GM04504 (cell line): ENCODE measurements around the gene TRPM2.
"Not testable (repeated sequence)": the region's sequence is repeated elsewhere in the genome, so short reads cannot be mapped to it uniquely, and the experiment has no call there.

Experiments
- DNase-seq: peaks from one replicate; pipeline ENCODE4 v3.0.0-alpha.2; 2012; ENCODE audit warnings: low read depth

TRPM2 gene

DNA sequence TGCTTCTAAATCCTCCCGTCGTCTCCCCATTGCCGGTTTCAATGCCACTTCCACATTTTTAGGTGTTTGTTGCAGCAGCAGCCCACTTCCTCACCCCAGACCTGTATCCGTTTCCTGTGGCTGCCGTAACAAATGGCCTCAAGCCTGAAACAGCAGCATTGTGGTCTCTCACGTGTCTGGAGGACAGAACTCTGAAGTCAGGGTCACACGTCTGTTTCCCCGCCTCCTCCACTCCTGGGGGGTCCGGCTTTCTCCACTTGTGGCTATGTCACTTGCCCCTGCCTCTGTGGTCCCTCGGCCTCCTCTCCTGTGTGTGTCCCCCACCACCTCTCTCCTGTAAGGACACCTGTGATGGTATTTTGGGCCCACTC lies 21.8 kb downstream of the TRPM2 start:
- no peak for DNase-seq

- DNase-seq, result no peak
Observed at GRCh38 chr21:44375761-44376241, 22.4 kb downstream of the TRPM2 start.

- DNase-seq, result no peak
Observed at GRCh38 chr21:44376606-44377005, 23.2 kb downstream of the TRPM2 start.

DNA sequence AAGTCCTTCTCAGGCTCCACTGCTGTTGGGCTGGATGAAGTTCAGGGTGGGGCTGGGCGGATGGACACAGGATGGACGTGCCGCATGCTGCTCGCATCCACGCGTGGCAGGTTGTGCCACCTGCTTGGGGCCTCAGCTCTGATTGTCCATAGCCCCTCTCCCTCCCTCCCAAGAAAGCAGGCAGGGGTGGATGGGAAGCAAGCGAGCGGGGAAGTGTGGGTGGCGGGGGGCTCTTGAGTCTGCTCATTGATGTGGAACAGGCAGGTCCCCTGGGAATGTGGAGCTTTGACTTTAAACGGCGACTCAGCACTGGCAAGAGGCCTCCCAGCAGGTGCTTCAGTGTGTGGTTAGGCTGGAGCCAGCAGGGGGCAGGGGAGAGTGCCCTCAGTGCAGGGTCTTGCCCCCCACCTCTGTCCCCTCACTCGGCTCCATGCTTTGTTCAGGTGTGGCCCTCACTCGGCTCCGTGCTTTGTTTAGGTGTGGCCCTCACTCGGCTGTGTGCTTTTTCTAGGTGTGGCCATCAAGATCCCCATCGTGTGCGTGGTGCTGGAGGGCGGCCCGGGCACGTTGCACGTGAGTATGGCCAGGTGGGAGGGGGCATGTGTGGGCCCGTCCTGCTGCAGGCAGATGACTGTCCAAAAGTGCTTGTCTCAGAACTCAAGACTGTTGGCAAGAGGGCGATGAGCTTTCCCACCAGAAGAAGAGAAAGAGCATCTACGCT lies 23.9 kb downstream of the TRPM2 start:
- no peak for DNase-seq

- DNase-seq, result no peak
Observed at GRCh38 chr21:44377922-44378645, 24.7 kb downstream of the TRPM2 start.

- no peak for DNase-seq
Observed at GRCh38 chr21:44378646-44379514, 25.5 kb downstream of the TRPM2 start.

GRCh38 chr21:44379515-44379848 lies 26.1 kb downstream of the TRPM2 start:
- DNase-seq, result no peak

GRCh38 chr21:44379991-44380865 lies 26.8 kb downstream of the TRPM2 start:
- DNase-seq, result no peak

- no peak for DNase-seq
Observed at GRCh38 chr21:44380876-44381275, 27.5 kb downstream of the TRPM2 start.

DNA sequence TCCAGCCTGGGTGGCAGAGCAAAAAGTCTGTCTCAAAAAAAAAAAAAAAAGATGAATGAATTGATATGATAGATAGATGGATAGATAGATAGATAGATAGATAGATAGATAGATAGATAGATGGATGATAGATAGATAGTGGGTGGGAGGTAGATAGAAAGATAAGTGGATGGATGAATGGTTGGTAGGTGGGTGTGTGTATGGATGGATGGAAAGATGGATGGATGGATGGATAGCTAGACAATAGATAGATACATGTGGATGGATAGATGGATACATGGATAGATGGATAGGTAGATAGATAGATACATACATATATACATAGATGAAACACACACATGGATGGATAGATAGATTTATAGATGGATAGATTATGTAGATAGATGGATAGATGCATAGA lies 28.5 kb downstream of the TRPM2 start:
- no peak for DNase-seq

DNA sequence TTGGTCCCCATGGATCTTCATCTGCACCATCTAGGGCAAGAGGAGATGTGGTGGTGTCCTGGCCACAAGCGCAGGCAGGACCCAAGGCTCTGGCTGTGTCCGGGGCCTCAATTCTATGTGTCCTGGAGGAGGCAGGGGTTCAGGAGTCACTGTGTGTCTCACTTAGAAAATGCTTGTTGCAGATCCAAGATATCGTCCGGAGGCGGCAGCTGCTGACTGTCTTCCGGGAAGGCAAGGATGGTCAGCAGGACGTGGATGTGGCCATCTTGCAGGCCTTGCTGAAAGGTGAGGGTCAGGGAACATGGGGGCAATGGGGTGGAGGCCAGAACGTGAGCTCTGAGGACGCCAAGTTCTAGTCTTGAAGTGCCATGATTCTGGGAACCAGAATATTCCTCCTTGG lies 29.1 kb downstream of the TRPM2 start:
- DNase-seq, result no peak

- no peak for DNase-seq
Observed at GRCh38 chr21:44383216-44383615, 29.8 kb downstream of the TRPM2 start.

DNA sequence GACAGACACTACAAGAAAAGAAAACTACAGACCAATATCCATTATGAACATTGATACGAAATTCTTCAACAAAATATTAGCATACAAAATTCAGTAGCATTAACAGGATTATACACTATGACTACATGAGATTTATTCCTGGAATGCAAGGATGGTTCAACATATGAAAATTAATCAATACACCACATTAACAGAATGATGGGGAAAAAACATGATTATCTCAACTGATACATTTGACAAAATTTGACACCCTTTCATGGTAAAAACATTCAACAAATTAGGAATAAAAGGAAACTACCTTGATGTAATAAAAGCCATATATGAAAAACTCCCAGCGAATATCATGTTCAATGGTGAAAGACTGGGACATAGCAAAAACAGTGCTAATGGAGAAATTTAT lies 31.5 kb downstream of the TRPM2 start:
- DNase-seq, result no peak

DNA sequence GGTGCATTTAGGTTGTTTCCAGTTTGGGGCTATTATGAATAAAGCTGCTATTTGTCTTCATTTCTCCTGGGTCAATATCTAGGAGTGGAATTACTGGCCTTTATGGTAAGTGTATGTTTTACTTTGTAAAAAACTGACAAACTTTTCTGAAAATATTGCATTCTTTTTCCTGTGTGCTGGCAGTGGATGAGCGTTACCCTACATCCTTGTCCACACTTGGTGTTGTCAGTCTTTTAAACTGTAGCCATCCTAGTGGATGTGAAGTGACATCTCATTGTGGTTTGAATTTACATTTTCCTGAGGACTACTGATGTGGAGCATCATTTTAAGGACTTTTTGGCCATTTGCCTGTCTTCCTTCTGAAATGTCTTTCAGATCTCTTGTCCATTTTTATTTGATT lies 35.9 kb downstream of the TRPM2 start:
- no peak for DNase-seq

DNA sequence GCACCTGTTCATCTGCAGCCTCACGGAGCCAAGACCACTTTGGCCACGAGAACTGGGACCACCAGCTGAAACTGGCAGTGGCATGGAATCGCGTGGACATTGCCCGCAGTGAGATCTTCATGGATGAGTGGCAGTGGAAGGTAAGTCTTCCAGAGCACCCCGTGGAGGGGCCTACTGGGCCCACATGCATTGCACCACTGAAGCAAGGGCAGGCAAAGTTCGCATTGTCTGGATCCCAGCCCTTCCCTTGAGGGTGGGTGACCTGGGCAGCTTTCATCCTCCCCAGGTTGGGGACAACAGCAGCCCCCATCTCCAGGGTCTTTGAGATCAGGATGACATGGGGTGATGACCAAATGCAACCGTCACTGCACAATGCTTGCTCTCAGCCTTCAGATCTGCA lies 37.5 kb downstream of the TRPM2 start:
- no peak for DNase-seq

DNA sequence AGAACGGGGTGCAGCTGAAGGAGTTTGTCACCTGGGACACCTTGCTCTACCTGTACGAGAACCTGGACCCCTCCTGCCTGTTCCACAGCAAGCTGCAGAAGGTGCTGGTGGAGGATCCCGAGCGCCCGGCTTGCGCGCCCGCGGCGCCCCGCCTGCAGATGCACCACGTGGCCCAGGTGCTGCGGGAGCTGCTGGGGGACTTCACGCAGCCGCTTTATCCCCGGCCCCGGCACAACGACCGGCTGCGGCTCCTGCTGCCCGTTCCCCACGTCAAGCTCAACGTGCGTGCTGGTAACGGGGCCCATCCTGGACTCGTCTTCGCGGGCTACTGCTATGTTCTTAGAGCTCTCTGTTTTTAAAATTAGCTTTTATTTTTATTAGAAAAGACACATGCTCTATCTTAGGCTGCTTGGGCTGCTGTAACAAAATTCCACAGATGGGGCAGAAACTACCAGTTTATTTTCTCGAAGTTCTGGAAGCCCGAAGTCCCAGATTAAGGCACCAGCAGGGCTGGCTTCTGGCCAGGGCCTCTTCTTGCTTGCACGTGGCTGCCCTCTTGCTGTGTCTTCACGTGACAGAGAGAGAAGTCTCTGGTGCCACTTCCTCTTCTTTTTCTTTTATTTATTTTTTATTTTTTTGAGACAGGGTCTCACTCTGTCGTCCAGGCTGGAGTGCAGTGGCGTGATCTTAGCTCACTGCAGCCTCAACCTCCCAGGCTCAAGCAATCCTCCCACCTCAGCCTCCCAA lies 38.1 kb downstream of the TRPM2 start:
- no peak for DNase-seq

DNA sequence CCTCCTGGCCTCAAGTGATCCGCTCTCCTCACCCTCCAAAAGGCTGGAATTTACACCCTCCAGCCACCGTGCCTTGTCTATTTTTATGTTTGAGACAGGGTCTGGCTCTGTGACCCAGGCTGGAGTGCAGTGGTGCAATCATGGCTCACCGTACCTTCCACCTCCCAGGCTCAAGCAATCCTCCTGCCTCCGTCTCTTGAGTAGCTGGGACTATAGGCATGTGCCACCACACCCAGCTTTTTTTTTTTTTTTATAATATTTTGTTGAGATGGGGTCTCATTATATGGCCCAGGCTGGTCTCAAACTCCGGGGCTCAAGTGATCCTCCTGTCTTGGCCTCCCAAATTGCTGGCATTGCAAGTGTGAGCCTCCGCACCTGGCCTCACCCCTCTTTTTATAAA lies 38.8 kb downstream of the TRPM2 start:
- no peak for DNase-seq

DNA sequence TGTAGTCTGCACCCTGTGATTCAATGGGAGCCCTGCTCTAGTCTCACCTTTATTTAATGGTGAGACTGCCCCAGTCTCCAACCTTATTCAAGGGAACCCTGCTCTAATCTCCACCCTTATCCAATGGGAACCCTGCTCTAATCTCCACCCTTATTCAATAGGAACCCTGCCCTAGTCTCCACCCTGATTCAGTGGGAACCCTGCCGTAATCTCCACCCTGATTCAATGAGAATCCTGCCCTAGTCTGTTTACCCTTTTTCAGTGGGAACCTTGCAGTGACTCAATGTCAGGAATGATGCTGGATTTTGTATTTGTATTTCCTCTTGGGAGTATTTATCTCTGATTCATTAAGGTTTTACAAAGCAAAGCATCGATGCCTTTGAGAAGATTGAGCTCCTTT lies 39.5 kb downstream of the TRPM2 start:
- DNase-seq, result no peak

DNA sequence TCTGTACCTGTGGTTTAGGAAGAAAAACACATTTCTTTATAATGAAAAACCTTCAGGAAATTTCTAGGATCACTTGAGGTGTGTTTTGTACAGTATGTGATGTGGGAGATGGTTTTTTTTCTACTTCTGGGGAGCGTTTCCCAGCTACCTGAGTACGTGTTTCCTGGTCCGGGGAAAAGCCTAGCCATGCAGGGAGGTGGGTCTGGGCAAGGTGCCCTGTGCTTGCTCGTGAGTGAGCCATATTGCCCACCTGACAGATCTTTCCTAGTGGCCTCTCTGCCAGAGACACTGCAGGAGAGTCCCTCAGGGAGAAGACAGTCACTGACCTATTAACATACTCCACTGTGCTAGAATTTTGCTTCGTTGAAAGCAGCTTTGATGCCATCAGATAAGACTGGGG lies 41.3 kb downstream of the TRPM2 start:
- no peak for DNase-seq

DNA sequence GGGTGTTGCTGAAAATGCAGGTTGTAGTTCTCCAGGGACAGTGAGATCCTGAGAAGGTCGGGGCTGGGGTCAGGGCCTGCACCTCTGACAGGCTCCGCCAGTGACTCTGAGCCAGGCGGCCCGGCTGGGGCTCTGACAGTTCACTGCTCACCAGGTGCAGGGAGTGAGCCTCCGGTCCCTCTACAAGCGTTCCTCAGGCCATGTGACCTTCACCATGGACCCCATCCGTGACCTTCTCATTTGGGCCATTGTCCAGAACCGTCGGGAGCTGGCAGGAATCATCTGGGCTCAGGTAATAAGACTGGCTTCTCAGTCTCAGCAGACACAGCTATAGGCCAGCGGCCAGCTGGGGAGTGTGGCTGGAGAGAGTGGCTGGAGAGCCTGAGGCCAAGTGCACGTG lies 41.8 kb downstream of the TRPM2 start:
- DNase-seq, result no peak

GRCh38 chr21:44396803-44397202 lies 43.4 kb downstream of the TRPM2 start:
- DNase-seq, result not testable (repeated sequence)
